ENCODE measurements around the gene RHBDL3.
"Not testable (repeated sequence)": the region's sequence is repeated elsewhere in the genome, so short reads cannot be mapped to it uniquely, and the experiment has no call there.

RHBDL3 gene

GRCh38 chr17:32289471-32290070, 23.9 kb downstream of the RHBDL3 start:
- no peak for DNase-seq (ENCODE audit: low read depth, low spot score)

GRCh38 chr17:32292094-32292493, 26.5 kb downstream of the RHBDL3 start:
- DNase-seq (ENCODE audit: low read depth, low spot score): no peak

- no peak for DNase-seq (ENCODE audit: low read depth, low spot score)
These were observed 31.8 kb downstream of the RHBDL3 start for GRCh38 chr17:32297424-32297823.

DNA sequence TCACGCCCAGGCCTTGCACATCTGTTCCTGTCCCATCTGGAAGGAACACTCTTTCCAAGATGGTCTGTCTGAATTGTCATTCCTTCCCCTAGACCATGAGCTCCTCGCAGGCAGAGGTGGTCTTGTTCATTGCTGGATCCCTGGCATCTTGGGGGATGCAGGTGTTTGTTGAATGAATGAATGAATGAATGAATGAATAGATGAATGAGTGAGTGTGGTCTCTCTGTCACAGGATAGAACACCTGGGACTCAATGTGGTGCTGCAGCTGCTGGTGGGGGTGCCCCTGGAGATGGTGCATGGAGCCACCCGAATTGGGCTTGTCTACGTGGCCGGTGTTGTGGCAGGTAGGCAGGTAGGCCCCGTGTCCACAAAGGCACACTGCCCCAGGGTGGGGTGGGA, 32.2 kb downstream of the RHBDL3 start:
- no peak for DNase-seq (ENCODE audit: low read depth, low spot score)

DNA sequence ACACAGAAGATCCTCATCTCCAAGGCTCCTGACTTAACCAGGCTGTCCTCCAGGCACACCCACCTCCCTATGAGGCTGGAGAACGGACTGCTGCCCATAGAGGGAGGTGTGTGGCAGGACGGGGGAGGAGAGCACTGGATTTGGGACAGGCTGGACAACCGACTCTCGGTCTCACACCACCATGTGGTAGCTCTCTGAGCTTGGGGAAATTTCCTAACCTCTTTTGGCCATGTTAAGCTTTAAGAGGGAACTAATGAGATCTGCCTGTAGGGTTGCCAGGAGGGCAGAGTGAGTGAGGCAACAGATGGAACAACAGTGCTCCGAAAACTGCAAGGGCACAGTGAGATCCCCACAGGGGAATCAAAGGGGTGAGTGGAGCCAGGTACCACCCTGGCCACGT, 32.7 kb downstream of the RHBDL3 start:
- DNase-seq (ENCODE audit: low read depth, low spot score): no peak

GRCh38 chr17:32298721-32299579, 33.3 kb downstream of the RHBDL3 start:
- DNase-seq (ENCODE audit: low read depth, low spot score): no peak

GRCh38 chr17:32299580-32300164, 34.0 kb downstream of the RHBDL3 start:
- no peak for DNase-seq (ENCODE audit: low read depth, low spot score)

- no peak for DNase-seq (ENCODE audit: low read depth, low spot score)
These were observed 36.4 kb downstream of the RHBDL3 start for GRCh38 chr17:32302037-32302436.

GRCh38 chr17:32302860-32303649, 37.4 kb downstream of the RHBDL3 start:
- peak; percentile 38 for DNase-seq (ENCODE audit: low read depth, low spot score)

GRCh38 chr17:32303781-32304288, 38.2 kb downstream of the RHBDL3 start:
- no peak for DNase-seq (ENCODE audit: low read depth, low spot score)

DNA sequence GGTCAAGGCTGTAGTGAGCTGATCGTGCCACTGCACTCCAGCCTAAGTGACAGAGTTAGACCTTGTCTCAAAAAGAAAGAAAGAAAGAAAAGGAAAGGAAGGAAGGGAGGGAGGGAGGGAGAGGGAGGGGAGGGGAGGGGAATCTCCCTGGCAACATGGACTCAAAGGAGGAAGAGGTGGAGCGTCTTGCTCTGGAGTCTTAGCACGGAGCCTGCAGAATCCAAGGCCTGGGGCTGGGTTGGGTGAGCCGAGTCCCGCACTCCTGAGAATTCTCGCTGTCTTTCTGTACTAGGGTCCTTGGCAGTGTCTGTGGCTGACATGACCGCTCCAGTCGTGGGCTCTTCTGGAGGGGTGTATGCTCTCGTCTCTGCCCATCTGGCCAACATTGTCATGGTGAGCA, 39.4 kb downstream of the RHBDL3 start:
- no peak for DNase-seq (ENCODE audit: low read depth, low spot score)

- no peak for DNase-seq (ENCODE audit: low read depth, low spot score)
These were observed 42.0 kb downstream of the RHBDL3 start for GRCh38 chr17:32307658-32308057.

DNA sequence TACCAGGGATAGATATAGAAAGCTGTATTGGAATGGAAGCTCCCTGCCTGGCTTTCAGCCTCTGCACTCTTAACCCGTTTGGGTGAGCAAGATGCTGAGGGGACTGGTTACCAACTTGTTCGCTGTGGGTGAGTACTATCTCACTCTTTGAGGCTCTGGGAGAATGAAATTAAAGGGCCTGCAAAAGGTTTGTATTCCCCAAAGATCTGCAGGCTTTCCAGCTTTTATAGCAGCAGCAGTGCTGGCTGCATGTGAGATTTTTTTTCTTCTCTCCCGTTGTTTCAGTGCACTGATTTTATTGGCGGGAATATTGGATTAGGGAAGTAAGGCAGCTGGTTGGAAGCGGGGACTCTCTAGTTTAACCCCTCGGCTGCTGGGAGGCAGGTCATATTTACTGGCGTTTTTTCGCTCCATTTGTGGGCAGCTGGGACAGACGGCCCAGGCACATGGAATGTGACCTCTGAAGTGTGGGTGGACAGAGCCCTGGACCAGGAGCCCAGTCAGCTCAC, 45.5 kb downstream of the RHBDL3 start:
- no peak for DNase-seq (ENCODE audit: low read depth, low spot score)

GRCh38 chr17:32314636-32315035, 49.0 kb downstream of the RHBDL3 start:
- no peak for DNase-seq (ENCODE audit: low read depth, low spot score)

DNA sequence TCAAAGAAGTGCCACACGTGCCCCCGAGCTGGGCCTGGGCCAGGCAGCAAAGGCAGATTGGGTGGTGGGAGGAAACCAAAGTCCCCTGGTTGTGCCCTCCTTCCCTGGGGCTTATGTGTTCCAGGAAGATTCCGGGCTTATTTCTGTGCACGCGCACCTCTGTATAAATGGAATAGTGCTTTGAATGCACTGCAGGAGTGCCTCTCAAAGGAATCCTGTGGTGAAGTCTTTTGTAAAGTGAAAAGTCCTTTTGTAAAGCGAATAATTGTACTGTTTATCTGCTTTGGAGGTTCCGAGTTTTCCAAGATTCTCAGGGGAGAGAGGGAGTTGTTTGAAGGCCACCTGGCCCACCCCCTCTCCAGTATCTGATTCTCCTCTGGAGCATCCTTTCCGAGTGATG, 49.5 kb downstream of the RHBDL3 start:
- no peak for DNase-seq (ENCODE audit: low read depth, low spot score)

DNA sequence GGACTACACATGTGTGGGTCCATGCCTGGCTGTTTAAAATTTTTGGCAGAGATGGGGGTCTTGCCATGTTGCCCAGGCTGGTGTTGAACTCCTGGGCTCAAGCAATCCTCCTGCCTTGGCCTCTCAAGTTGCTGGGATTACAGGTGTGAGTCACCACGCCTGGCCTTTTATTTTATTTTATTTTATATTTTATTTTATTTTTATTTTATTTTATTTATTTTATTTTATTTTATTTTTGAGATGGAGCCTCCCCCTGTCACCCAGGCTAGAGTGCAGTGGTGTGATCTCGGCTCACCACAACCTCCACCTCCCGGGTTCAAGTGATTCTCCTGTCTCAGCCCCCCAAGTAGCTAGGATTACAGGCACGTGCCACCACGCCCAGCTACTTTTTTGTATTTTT, 51.0 kb downstream of the RHBDL3 start:
- not testable (repeated sequence) for DNase-seq (ENCODE audit: low read depth, low spot score)

- DNase-seq (ENCODE audit: low read depth, low spot score): no peak
These were observed 51.7 kb downstream of the RHBDL3 start for GRCh38 chr17:32317353-32317752.

- no peak for DNase-seq (ENCODE audit: low read depth, low spot score)
These were observed 52.4 kb downstream of the RHBDL3 start for GRCh38 chr17:32318071-32318470.

- DNase-seq (ENCODE audit: low read depth, low spot score): peak; percentile 82
These were observed 53.9 kb downstream of the RHBDL3 start for GRCh38 chr17:32319548-32319905.

DNA sequence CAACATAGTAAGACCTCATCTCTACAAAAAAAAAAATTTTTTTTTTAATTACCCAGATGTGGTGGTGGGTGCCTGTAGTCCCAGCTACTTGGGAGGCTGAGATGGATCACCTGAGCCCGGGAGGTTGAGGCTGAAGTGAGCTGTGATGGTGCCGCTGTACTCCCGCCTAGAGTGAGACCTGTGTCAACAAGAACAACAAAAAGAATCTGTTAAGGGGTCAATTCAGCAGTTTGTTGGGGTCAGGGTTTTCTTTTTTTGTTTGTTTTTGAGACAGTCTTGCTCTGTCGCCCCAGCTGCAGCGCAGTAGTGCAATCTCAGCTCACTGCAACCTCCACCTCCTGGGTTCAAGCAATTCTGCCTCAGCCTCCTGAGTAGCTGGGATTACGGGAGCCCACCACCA, 54.4 kb downstream of the RHBDL3 start:
- not testable (repeated sequence) for DNase-seq (ENCODE audit: low read depth, low spot score)

- no peak for DNase-seq (ENCODE audit: low read depth, low spot score)
These were observed 55.2 kb downstream of the RHBDL3 start for GRCh38 chr17:32320847-32321246.

GRCh38 chr17:32323046-32323445, 57.4 kb downstream of the RHBDL3 start:
- no peak for DNase-seq (ENCODE audit: low read depth, low spot score)

All from astrocyte of the hippocampus (primary cell).